NT2/D1 (cell line): ENCODE measurements around the gene TAS2R41.
"Not testable (repeated sequence)": the region's sequence is repeated elsewhere in the genome, so short reads cannot be mapped to it uniquely, and the experiment has no call there.

Experiments used
- DNase-seq: peaks from one replicate; pipeline ENCODE4 v3.0.0-alpha.2; 2011; ENCODE audit warnings: low read depth, low spot score
- H3K27me3 ChIP-seq: 2 replicates; pipeline ENCODE4 v1.6.0; 2011; ENCODE audit warnings: mild to moderate bottlenecking; ENCODE audit not compliant: insufficient read length, insufficient read depth
- H3K36me3 ChIP-seq: 2 replicates; pipeline ENCODE4 v1.6.1; 2011; ENCODE audit warnings: mild to moderate bottlenecking, low read length, mixed read lengths; ENCODE audit not compliant: insufficient read depth, insufficient read length
- H3K4me1 ChIP-seq: 2 replicates; pipeline ENCODE4 v1.5.1; 2011; ENCODE audit not compliant: insufficient read depth, insufficient read length
- H3K4me3 ChIP-seq: 2 replicates; pipeline ENCODE4 v1.5.1; 2011; ENCODE audit warnings: low read depth; ENCODE audit not compliant: insufficient read length
- H3K9ac ChIP-seq: 2 replicates; pipeline ENCODE4 v1.6.0; 2011; ENCODE audit warnings: low read depth; ENCODE audit not compliant: insufficient read length
- H3K9me3 ChIP-seq: 2 replicates; pipeline ENCODE4 v1.5.1; 2011; ENCODE audit warnings: mild to moderate bottlenecking, low read length; ENCODE audit not compliant: insufficient read depth
- SUZ12 ChIP-seq: IDR thresholded peaks from 2 replicates; pipeline ENCODE4 v1.6.1; 2011; ENCODE audit not compliant: insufficient read length, insufficient read depth; ENCODE audit errors: extremely low read depth
- YY1 ChIP-seq: IDR thresholded peaks from 2 replicates; pipeline ENCODE4 v1.6.1; 2011; ENCODE audit not compliant: insufficient read length, insufficient read depth
- ZNF274 ChIP-seq: IDR thresholded peaks from 2 replicates; pipeline ENCODE4 v1.6.1; 2011; ENCODE audit warnings: mild to moderate bottlenecking, low read depth, low read length

The TAS2R41 gene

DNA sequence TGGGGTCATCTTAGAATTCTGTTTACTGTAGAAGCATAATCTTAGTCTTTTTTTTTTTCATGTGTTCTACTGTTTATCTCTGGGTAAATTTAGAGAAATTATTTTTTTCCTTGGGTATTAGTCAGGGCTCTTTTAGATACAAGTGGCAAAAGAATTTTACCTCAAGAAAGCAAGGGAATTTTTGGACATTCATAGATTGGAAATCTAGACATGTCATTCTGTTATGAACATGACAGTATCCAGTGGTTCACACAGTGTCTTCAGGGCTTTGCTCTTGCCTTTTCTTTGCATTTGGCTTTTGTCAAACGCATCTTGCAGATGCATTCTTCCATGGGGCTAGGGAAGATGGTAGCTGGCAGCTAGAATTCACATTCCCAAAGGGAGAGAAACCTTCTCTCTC is 13.7 kb upstream of the TAS2R41 start:
- Histone ChIP-seq H3K36me3 (no peaks in the 10 kb centered on the region), H3K4me1 (no peaks in the 10 kb centered on the region), H3K9ac (no peak overlapping the region), H3K4me3 (no peak overlapping the region), H3K9me3 (peaks cover 9% of the 10 kb centered on the region; the same call in 1 of the 2 replicates), H3K27me3 (no peaks in the 10 kb centered on the region)
- TF ChIP-seq ZNF274 (no peak), SUZ12 (no peak), YY1 (no peak)
- no peak for DNase-seq

DNA sequence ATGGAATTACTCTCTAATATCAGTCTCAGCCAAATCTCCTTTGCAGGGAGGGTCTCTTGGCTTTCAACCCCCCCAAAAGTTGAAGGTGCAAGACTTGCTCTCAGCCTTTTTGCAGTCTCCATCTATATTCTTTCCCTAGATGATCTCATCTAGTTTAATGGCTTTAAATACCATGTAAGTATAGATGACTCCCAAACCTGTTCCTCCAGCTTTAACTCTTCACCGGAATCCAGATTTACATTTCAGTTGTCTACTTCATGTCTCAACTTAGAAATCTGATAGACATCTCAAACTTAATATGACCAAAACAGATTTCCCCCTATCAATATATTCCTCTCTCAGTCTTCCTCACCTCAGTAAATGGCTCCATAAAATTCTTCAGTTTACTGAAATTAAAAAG is 9.9 kb upstream of the TAS2R41 start:
- Histone ChIP-seq H3K36me3 (no peaks in the 10 kb centered on the region), H3K4me3 (no peak overlapping the region), H3K27me3 (no peaks in the 10 kb centered on the region), H3K9ac (no peak overlapping the region), H3K9me3 (no peaks in the 10 kb centered on the region), H3K4me1 (no peaks in the 10 kb centered on the region)
- no peak for DNase-seq
- no peak for TF ChIP-seq SUZ12
- no peak for TF ChIP-seq ZNF274
- no peak for TF ChIP-seq YY1

DNA sequence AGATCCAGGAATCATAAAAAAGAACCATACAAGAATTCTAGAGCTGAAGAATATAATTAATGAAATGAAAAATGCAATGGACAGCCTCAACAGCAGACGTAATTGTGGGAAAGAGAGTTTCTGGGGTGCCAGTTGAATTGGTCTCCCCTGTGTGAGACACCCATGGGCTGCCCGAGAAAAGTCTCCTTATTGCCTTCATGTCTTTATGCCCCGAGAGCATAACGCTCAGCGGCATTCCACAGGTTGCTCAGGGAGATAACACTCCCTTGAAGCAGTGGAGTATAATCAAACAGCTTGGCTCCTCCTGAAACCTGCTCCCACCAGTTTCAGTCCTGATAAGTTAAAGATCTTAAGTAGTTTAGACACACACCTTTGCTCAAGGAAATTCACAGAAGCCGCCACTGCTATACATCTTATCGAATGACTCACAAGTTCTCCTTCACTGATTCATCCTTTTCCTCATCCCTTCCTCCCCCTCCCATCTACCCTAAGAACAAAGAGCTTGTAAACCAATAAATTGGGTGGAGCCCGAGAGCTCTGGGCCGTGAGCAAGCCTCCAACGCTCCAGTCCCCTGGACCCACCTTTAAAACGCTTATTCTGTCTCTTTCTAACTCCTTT is 5.5 kb upstream of the TAS2R41 start:
- not testable (repeated sequence) for DNase-seq, H3K27me3 ChIP-seq, H3K9me3 ChIP-seq, H3K4me3 ChIP-seq, H3K4me1 ChIP-seq, H3K36me3 ChIP-seq, H3K9ac ChIP-seq

DNA sequence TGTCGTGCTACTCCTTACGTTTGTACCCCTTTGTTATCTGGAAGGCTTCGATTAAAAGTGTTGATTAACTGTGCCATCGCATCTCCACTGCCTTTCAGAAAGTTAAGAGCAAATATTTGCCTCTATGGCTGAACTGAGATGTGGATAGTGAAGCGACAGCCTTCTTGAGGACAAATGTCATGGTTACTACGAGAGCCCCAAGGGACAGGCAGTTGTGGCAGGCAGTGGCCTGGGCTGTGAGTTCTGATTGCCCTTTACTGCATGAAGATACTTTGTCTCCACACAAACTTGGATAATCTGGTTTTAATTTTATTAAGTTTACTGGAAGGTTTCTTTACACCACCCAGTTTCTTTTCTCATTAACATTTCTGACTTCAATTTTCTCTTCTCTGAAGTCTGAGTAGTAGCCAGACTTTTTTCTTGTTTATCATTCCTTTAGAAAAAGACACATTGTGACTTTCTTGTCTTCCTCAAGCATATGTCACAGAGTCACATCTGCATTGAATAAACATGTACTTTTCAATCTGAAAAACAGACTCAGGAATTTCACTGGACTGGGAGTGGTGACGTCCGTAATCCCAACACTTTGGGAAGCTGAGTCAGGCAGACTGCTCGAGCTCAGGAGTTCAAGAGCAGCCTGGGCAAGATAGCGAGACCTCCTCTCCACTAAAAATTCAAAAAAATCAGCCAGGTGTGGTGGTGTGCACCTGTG is 1.5 kb downstream of the TAS2R41 start:
- no peak for TF ChIP-seq YY1
- TF ChIP-seq ZNF274: no peak
- TF ChIP-seq SUZ12: no peak
- Histone ChIP-seq H3K9ac (no peak overlapping the region), H3K36me3 (no peaks in the 10 kb centered on the region), H3K4me1 (no peaks in the 10 kb centered on the region), H3K27me3 (no peaks in the 10 kb centered on the region), H3K4me3 (no peak overlapping the region), H3K9me3 (no peaks in the 10 kb centered on the region)
- no peak for DNase-seq

DNA sequence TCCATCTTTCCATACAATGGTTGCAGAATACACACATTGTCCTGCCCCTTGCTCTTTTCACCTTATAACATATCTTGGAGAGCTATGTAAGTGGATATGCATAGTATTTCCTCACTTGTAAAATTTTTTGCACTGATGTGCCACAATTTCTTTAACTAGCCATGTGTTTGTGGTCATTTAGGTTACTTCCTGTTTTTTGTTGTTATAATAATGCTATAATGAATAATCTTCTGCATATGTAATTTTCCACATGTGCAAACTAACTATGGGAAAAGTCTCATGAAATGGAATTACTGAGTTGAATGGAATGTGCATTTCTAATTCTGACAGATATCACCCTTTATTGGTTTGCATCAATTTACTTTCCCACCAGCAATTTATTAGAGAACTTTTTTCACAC is 2.8 kb downstream of the TAS2R41 start:
- no peak for DNase-seq

DNA sequence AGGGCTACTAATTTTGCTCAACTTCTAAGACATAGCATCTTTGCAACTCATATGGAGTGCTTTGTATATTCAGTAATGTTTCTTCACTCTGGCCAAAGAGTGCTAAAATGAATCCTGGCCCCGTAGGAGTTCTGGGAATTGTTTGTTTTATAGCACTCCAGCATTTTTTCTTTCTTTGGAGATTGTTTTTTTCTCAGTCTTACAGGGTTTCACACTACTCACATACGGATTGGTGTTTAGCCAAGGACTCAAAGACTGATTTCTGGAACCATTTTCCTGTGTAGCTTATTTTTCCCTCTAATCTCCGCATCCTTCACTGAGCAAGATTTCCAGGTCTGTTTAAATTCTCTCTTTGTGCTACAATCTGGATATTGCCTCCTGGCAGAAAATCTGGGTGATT is 6.4 kb downstream of the TAS2R41 start:
- Histone ChIP-seq H3K4me3 (no peak overlapping the region), H3K36me3 (no peaks in the 10 kb centered on the region), H3K4me1 (no peaks in the 10 kb centered on the region), H3K9ac (no peak overlapping the region), H3K27me3 (no peaks in the 10 kb centered on the region), H3K9me3 (no peaks in the 10 kb centered on the region)
- DNase-seq: no peak
- TF ChIP-seq ZNF274 (no peak), SUZ12 (no peak), YY1 (no peak)

More for the DNA sequence above, 2.8 kb downstream of the TAS2R41 start:
- H3K9ac ChIP-seq: no peak overlapping the region
- no peaks in the 10 kb centered on the region for H3K27me3 ChIP-seq
- H3K36me3 ChIP-seq: no peaks in the 10 kb centered on the region
- no peak overlapping the region for H3K4me3 ChIP-seq
- TF ChIP-seq YY1 (no peak), ZNF274 (no peak), SUZ12 (no peak)
- no peaks in the 10 kb centered on the region for H3K9me3 ChIP-seq
- H3K4me1 ChIP-seq: no peaks in the 10 kb centered on the region

DNA sequence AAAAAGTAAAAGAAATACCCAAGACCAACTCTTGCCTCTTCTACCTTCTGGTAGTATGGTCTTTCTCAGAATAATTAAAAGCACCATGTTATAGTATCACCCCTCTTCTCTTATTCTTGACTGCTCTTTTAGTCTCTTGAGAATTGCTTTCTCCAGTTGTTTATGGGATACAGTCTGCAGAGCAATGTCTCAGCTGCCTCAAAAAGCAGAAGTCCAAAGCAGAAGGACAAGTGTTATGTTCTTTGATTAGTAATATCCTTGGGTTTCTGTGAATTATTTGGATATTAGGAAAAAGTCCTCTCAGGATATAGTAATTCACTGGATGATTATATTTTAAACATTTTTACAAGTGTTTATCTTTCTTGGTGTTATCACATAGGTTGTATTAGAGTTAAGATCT is 7.4 kb downstream of the TAS2R41 start:
- Histone ChIP-seq H3K4me1 (no peaks in the 10 kb centered on the region), H3K36me3 (no peaks in the 10 kb centered on the region), H3K9me3 (no peaks in the 10 kb centered on the region), H3K4me3 (no peak overlapping the region), H3K27me3 (no peaks in the 10 kb centered on the region), H3K9ac (no peak overlapping the region)
- TF ChIP-seq YY1 (no peak), ZNF274 (no peak), SUZ12 (no peak)
- no peak for DNase-seq
